Fibroblast of skin of back (primary cell): Measurements from ENCODE around the gene PRKG1.

Experiments
- DNase-seq: peaks from one replicate; pipeline ENCODE4 v3.0.0-alpha.2; 2013

Gene PRKG1

GRCh38 chr10:51951601-51952000, 877.3 kb downstream of the PRKG1 start:
- DNase-seq, result no peak

DNA sequence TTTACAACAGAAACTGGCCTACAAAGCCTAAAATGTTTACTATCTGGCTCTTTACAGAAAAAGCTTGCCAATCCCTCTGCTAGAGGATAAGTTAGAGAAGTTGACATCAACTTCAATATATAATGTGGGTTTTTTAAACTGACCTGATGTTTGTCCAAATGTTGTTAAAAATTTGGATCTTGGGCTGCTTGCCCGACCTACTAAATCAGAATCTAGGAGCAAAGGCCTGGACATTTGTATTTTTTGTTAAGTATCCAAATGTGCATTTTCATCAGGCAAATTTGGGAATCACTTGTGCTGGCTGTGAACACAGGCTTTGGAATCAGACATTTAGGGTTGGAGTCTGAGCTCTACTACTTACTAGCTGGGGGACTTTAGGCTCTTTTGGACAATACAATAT, 877.8 kb downstream of the PRKG1 start:
- no peak for DNase-seq

GRCh38 chr10:51955696-51956095, 881.4 kb downstream of the PRKG1 start:
- no peak for DNase-seq

GRCh38 chr10:51956822-51957221, 882.5 kb downstream of the PRKG1 start:
- no peak for DNase-seq

DNA sequence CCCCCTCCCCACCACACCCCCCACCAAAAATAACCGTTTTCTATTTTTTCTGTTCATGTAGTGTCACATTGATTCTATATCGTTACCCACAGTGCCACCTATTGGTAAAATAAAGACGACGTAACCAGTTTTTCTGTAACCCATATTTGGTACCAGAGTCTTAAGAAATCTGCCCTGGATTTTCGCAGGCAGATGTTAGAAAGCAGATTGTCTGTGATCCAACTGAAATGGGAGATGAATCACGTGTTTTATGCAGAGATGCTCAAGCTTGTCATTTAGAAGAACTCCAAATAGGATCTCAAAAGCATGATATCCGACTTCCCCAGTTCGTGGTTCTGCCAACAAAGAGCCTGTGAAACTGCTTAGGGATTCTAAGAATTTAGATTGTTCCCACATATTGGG, 886.2 kb downstream of the PRKG1 start:
- DNase-seq, result peak; percentile 58

- no peak for DNase-seq
These were observed 887.1 kb downstream of the PRKG1 start for GRCh38 chr10:51961401-51961800.

DNA sequence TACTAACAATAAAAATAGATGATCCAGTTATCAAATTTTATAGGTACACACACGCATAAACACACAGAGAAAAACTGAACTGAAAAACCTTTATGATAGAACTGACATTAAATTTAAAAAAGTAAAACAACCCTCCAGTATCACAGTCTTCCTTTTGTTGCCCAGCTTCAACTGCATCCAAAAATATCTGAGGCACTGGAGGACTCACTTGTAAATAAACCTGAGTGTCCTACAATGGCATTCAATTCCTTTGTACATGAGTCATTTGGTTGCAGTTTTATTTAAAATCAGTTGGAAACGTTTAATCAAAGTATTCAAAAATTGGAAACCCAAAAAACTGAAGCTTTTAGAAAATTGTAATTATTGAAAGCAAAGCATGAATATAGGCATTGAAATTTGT, 890.3 kb downstream of the PRKG1 start:
- peak; percentile 13 for DNase-seq

- no peak for DNase-seq
These were observed 891.2 kb downstream of the PRKG1 start for GRCh38 chr10:51965451-51965850.

GRCh38 chr10:51972733-51973346, 898.6 kb downstream of the PRKG1 start:
- DNase-seq, result no peak

GRCh38 chr10:51980752-51981151, 906.5 kb downstream of the PRKG1 start:
- DNase-seq, result no peak

GRCh38 chr10:51981731-51982130, 907.4 kb downstream of the PRKG1 start:
- DNase-seq, result no peak

- no peak for DNase-seq
These were observed 909.2 kb downstream of the PRKG1 start for GRCh38 chr10:51983481-51983880.

DNA sequence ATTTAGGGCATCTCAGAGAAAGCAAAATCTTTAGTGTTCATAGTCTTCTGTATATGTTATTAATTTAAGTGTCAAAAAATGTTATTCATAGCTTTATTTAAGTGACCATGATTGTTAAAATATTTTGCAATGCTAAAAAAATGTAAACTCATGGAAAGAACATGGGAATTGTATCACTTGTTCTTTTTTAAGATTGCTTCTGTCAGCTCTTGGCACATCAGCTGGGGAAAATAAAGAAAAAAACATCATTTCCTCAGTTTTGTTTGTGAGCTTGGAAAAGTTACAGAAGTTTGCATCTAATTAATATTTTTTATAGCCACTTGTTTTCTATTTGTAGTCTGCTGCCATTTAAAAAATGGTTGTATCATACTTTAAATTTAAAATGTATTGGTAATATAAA, 911.0 kb downstream of the PRKG1 start:
- DNase-seq, result no peak

DNA sequence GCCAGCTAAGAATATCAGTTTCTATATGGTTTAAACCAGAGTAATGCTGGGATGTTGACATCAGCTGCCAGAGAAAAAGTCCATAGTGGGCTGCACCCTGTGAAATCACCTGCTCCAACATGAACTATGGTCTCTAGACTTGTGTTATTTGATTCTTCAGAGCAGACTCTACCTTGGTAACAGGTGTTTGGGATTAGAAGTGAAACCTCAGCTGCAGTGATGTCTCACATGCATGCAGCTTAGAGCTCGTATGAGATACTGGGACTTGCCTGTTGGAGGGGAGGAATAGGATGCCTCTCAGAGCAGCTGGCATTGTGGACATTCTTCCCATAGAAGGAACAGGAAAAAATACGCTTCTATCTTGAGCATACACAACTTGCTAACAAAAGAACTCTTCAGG, 912.2 kb downstream of the PRKG1 start:
- DNase-seq, result no peak

DNA sequence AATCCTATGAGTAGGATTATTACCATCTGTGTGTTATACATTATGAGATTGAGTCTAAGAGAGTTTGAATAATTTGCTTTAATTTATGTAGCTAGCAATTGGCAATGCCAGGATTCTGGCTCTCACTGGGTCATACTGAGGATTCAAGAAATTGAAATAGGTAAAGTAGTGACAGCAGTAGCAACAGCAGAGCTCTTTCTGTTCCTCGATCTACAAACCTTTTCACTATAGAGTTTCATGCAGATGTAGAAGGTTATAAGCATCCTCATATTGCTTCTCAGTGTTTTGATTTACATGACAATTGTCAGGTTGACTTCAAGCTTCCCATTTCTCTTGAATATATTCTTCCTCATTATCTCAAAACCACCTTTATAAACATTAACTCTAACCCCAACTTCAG, 919.2 kb downstream of the PRKG1 start:
- no peak for DNase-seq

- peak; percentile 29 for DNase-seq
These were observed 924.8 kb downstream of the PRKG1 start for GRCh38 chr10:51999096-51999495.

DNA sequence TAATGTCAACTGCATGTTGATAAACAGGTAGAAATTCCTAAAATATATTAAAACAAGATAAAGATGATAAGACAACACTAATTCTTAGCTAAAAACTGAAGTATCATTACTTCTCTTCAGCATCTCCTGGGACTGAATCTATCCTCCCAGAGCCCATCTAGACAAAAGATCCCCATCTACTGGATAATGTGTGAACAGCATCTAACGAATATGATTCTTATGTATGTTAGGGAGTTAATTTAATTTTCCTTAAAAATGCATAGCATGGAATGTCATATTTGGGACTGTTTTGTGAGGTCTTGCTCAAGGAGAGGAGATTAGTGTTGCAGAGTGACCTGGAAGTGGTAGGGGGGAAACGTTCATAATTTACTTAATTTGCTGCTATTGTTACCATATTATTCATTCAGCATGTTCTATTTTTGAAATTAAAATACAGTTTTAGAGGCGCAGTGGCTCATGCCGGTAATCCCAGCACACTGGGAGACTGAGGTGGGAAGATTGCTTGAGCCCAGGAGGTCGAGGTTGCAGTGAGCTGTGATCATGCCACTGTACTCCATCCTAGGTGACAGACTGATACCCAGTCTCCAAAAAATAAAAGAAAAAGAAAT, 930.2 kb downstream of the PRKG1 start:
- peak; percentile 66 for DNase-seq

- no peak for DNase-seq
These were observed 932.8 kb downstream of the PRKG1 start for GRCh38 chr10:52007091-52007490.

- DNase-seq, result peak; percentile 61
These were observed 936.8 kb downstream of the PRKG1 start for GRCh38 chr10:52011118-52011517.

GRCh38 chr10:52019077-52019555, 944.8 kb downstream of the PRKG1 start:
- no peak for DNase-seq

DNA sequence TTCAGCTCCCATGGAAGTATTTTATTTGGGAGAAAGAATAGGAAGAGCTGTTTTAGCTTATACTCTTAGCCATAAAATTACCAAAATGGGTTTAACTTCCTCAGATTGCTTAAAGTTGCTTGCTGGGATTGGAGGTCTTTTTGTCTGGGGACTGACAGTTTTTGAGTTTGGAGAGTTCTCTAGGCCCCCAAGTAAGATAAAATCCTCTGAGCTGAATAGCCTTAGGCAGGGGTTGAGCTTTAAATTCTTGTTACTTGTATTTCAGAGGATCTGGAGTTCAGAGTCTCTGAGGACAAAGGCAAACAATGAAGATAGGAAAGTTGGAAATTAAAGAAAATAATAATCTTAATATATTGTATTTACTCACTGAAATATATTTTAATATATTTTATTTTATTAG, 945.4 kb downstream of the PRKG1 start:
- no peak for DNase-seq

DNA sequence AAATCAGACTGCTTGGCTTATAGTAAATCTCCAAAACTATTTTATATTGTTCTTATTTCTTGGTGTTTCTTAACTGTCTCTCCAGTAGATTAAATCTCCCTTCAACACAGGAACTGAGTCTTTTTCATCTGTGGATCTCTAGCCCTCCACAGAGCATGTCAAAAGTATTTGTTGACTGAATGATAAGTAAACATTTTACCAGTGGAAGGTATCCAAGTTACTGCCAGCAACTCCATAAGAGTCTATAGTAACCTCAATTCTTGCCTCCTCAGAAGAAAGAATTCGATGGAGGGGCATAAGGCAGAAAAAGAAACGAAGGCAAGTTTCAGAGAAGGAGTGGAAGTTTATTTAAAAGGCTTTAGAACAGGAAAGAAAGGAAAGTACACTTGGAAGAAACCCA, 945.9 kb downstream of the PRKG1 start:
- no peak for DNase-seq

- no peak for DNase-seq
These were observed 946.4 kb downstream of the PRKG1 start for GRCh38 chr10:52020702-52021101.

- no peak for DNase-seq
These were observed 952.9 kb downstream of the PRKG1 start for GRCh38 chr10:52027055-52027705.
